A549 (cell line): ENCODE results near the gene DARS2. TPM values are rescaled to one million over a fixed set of nuclear protein-coding genes. Genes with fewer than 3 reads are reported as not detected.

Source experiments
- ATAC-seq, 2 experiments: fragments of 200-7000 bp in 1 of 2; fragments of >200 bp in 1 of 2; cut with Nextera tagmentation in 1 of 2; cut with Tn5 transposase in 1 of 2; 3 replicates each; pipeline versions ENCODE4 v1.8.0 to v1.9.1; 2018 to 2020; ENCODE audit warnings: mild to moderate bottlenecking in 1 of 2, moderate library complexity in 1 of 2
- CTCF ChIA-PET: fragments of 300-600 bp; sonication (Branson Sonifier 250); formaldehyde crosslinking; extraction: SDS; loops from one replicate; lab custom pipeline; 2021; ENCODE audit warnings: antibody characterized with exemption, inconsistent platforms; lab: Yijun Ruan, JAX
- POLR2A ChIA-PET: fragments of 350-600 bp; formaldehyde crosslinking; extraction: SDS; loops from one replicate; lab custom pipeline; 2021; ENCODE audit warnings: antibody characterized with exemption, inconsistent platforms; lab: Yijun Ruan, JAX
- DNase-seq, 2 experiments: peaks; one replicate each; pipeline versions ENCODE4 v3.0.0 to v3.0.0-alpha.2; 2011 to 2016; ENCODE audit warnings: low read depth in 1 of 2, low spot score in 1 of 2
- FAIRE-seq: peaks from 2 replicates; lab custom pipeline; 2011; peaks lifted over from hg19 to GRCh38; lab: Jason Lieb, UNC
- H3K27ac ChIP-seq, 2 experiments: fragments of >200 bp; sonication (Bioruptor Twin); formaldehyde crosslinking; 3 replicates each; pipeline ENCODE4 v1.5.1; 2016 to 2017
- H3K4me1 ChIP-seq: fragments of >200 bp; sonication (Bioruptor Twin); formaldehyde crosslinking; 3 replicates; pipeline ENCODE4 v1.6.1; 2016
- H3K4me2 ChIP-seq: fragments of >200 bp; sonication (Bioruptor Twin); formaldehyde crosslinking; 3 replicates; pipeline ENCODE4 v1.6.1; 2016
- H3K4me3 ChIP-seq: fragments of >200 bp; sonication (Bioruptor Twin); formaldehyde crosslinking; 3 replicates; pipeline ENCODE4 v1.5.1; 2016
- H3K9me3 ChIP-seq: fragments of >200 bp; sonication (Bioruptor Twin); formaldehyde crosslinking; 3 replicates; pipeline ENCODE4 v1.6.1; 2016
- BHLHE40 ChIP-seq: IDR thresholded peaks from 2 replicates; pipeline ENCODE4 v1.6.1; 2012; ENCODE audit warnings: low read depth, low read length, inconsistent platforms
- CBX8 ChIP-seq: fragments of 200-600 bp; sonication (generic); IDR thresholded peaks from 2 replicates; pipeline ENCODE4 v1.6.1; 2016
- EP300 ChIP-seq, 2 experiments: fragments of >200 bp; sonication (Bioruptor Twin); formaldehyde crosslinking; IDR thresholded peaks; 2 replicates in 1 of 2; 3 replicates in 1 of 2; pipeline ENCODE4 v1.6.1; 2016 to 2017
- ESRRA ChIP-seq: fragments of 150-350 bp; IDR thresholded peaks from 2 replicates; pipeline ENCODE4 v1.6.1; 2014; ENCODE audit warnings: mild to moderate bottlenecking, low read length, borderline replicate concordance
- FOSB ChIP-seq: fragments of 250-450 bp; sonication (Bioruptor Pico); IDR thresholded peaks from 2 replicates; pipeline ENCODE4 v1.5.0; 2020; ENCODE audit warnings: mild to moderate bottlenecking, moderate library complexity
- FOSL2 ChIP-seq, 2 experiments: fragments of 450-650 bp in 1 of 2; fragments of >200 bp in 1 of 2; sonication (Bioruptor Twin) in 1 of 2; formaldehyde crosslinking; IDR thresholded peaks; 2 replicates each; pipeline versions ENCODE4 v1.5.0 to v1.6.1; 2016 to 2020; ENCODE audit warnings: mild to moderate bottlenecking in 1 of 2, moderate library complexity in 1 of 2
- GATA3 ChIP-seq: IDR thresholded peaks from 2 replicates; pipeline ENCODE4 v1.6.1; 2012; ENCODE audit warnings: borderline replicate concordance
- HDAC2 ChIP-seq: fragments of 200-600 bp; sonication (generic); IDR thresholded peaks from 2 replicates; pipeline ENCODE4 v1.6.1; 2016
- HOXB5 ChIP-seq: fragments of 250-450 bp; sonication (Bioruptor Pico); IDR thresholded peaks from 2 replicates; pipeline ENCODE4 v1.5.0; 2020; ENCODE audit warnings: mild to moderate bottlenecking, moderate library complexity
- KDM1A ChIP-seq: fragments of 200-600 bp; sonication (generic); IDR thresholded peaks from 2 replicates; pipeline ENCODE4 v1.6.1; 2016; ENCODE audit warnings: low read depth, mild to moderate bottlenecking
- MAFK ChIP-seq: fragments of 450-650 bp; IDR thresholded peaks from 2 replicates; pipeline ENCODE4 v1.6.1; 2014; ENCODE audit not compliant: partially characterized antibody
- MAX ChIP-seq: IDR thresholded peaks from 2 replicates; pipeline ENCODE4 v1.6.1; 2012
- MYC ChIP-seq: IDR thresholded peaks from 2 replicates; pipeline ENCODE4 v1.6.1; 2012; ENCODE audit warnings: mild to moderate bottlenecking, inconsistent platforms, low read length, improper control_type of control experiment, borderline replicate concordance
- PBX3 ChIP-seq: IDR thresholded peaks from 2 replicates; pipeline ENCODE4 v1.6.1; 2012
- PHF8 ChIP-seq: fragments of 200-600 bp; sonication (generic); IDR thresholded peaks from 2 replicates; pipeline ENCODE4 v1.6.1; 2016; ENCODE audit warnings: low read depth, mild to moderate bottlenecking, antibody characterized with exemption, moderate library complexity, borderline replicate concordance
- RAD21 ChIP-seq, 2 experiments: fragments of >200 bp in 1 of 2; sonication (Bioruptor Twin) in 1 of 2; formaldehyde crosslinking in 1 of 2; IDR thresholded peaks in 1 of 2; conservative IDR thresholded peaks in 1 of 2; 2 replicates in 1 of 2; 3 replicates in 1 of 2; pipeline ENCODE4 v1.6.1; 2012 to 2018; ENCODE audit warnings: inconsistent platforms in 1 of 2
- REST ChIP-seq: fragments of 200-600 bp; sonication (generic); IDR thresholded peaks from 2 replicates; pipeline ENCODE4 v1.6.1; 2016; ENCODE audit warnings: antibody characterized with exemption, mild to moderate bottlenecking, moderate library complexity
- SREBF2 ChIP-seq: fragments of 450-650 bp; IDR thresholded peaks from 2 replicates; pipeline ENCODE4 v1.6.1; 2014; ENCODE audit warnings: mild to moderate bottlenecking, moderate library complexity
- TP53 ChIP-seq: fragments of 250-450 bp; sonication (Bioruptor Pico); IDR thresholded peaks from 2 replicates; pipeline ENCODE4 v1.5.0; 2021; ENCODE audit warnings: mild to moderate bottlenecking, moderate library complexity
- USF2 ChIP-seq: fragments of 450-650 bp; IDR thresholded peaks from 2 replicates; pipeline ENCODE4 v1.6.1; 2014; ENCODE audit warnings: antibody characterized with exemption
- ZNF302 ChIP-seq: fragments of 250-450 bp; sonication (Bioruptor Pico); IDR thresholded peaks from 2 replicates; pipeline ENCODE4 v1.9.0; 2021; ENCODE audit warnings: inconsistent platforms, mild to moderate bottlenecking, moderate library complexity
- ZSCAN20 ChIP-seq: fragments of 250-450 bp; sonication (Bioruptor Pico); IDR thresholded peaks from 2 replicates; pipeline ENCODE4 v1.8.0; 2022; ENCODE audit warnings: mild to moderate bottlenecking, moderate library complexity
- WGBS: methylation state at CpG from one replicate; pipeline ENCODE4 v1.1.6; 2017; ENCODE audit errors: missing lambda C conversion rate; 5-methylcytosine and 5-hydroxymethylcytosine counted together
- polyA plus RNA-seq, 4 experiments: library from polyadenylated mRNA; depleted of rRNA in 3 of 4; stranded (reverse); fragments of >200 nt; fragmentation: RNase III in 1 of 4; extraction: RNeasy Plus Mini Kit Qiagen cat#74134 plus additional on column Dnase treatment in 1 of 4; gene quantifications; 2 replicates in 3 of 4; 3 replicates in 1 of 4; pipeline ENCODE4 v1.2.3, GENCODE V29; 2011 to 2017
- TF ChIP-seq, protein P1 (sequence below): fragments of >200 bp; sonication (Bioruptor Twin); formaldehyde crosslinking; IDR thresholded peaks from 3 replicates; pipeline ENCODE4 v1.5.1; 2016
- TF ChIP-seq, protein P2 (sequence below): fragments of 250-450 bp; sonication (Bioruptor Pico); IDR thresholded peaks from 2 replicates; pipeline ENCODE4 v1.5.0; 2020; ENCODE audit warnings: low read depth, mild to moderate bottlenecking, moderate library complexity

The DARS2 gene
- polyA plus RNA-seq, 2 of the 4 experiments (the other 2 are of a cell fraction): 43.1 to 70.4 TPM

- TF ChIP-seq RAD21 (conservative IDR thresholded peaks at IDR 0.05 in 1 of 2, IDR thresholded peaks at IDR 0.05 in 1 of 2): no peak
- no peak for TF ChIP-seq FOSB (CRISPR knock-in tag)
- TF ChIP-seq CBX8: no peak
- no peak for TF ChIP-seq HOXB5 (CRISPR knock-in tag)
- no peak for TF ChIP-seq HDAC2
- TF ChIP-seq GATA3: peak; percentile 34; the same call in 1 of the 2 replicates
- no peak for TF ChIP-seq ZNF302
- TF ChIP-seq MYC: no peak; the same call in 1 of the 2 replicates
- TF ChIP-seq TP53: 0 out of 2 replicates have a peak, but pooled peaks have one; percentile 5
- TF ChIP-seq SREBF2: no peak
- peak; percentile 22; the same call in 1 of the 2 replicates for TF ChIP-seq USF2
- TF ChIP-seq MAFK: no peak
- TF ChIP-seq, protein P1, sequence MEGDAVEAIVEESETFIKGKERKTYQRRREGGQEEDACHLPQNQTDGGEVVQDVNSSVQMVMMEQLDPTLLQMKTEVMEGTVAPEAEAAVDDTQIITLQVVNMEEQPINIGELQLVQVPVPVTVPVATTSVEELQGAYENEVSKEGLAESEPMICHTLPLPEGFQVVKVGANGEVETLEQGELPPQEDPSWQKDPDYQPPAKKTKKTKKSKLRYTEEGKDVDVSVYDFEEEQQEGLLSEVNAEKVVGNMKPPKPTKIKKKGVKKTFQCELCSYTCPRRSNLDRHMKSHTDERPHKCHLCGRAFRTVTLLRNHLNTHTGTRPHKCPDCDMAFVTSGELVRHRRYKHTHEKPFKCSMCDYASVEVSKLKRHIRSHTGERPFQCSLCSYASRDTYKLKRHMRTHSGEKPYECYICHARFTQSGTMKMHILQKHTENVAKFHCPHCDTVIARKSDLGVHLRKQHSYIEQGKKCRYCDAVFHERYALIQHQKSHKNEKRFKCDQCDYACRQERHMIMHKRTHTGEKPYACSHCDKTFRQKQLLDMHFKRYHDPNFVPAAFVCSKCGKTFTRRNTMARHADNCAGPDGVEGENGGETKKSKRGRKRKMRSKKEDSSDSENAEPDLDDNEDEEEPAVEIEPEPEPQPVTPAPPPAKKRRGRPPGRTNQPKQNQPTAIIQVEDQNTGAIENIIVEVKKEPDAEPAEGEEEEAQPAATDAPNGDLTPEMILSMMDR: no peak
- peak; percentile 75 for TF ChIP-seq MAX
- TF ChIP-seq ZSCAN20 (CRISPR knock-in tag): no peak
- no peak for TF ChIP-seq PBX3
- TF ChIP-seq PHF8: peak; percentile 85
- TF ChIP-seq EP300 (IDR thresholded peaks at IDR 0.05): no peak
- TF ChIP-seq, all 56 proteins: peak for 13
These were observed at the start of gene DARS2, which contains the start of gene CENPL (continued) for GRCh38 chr1:173824315-173825081.

DNA sequence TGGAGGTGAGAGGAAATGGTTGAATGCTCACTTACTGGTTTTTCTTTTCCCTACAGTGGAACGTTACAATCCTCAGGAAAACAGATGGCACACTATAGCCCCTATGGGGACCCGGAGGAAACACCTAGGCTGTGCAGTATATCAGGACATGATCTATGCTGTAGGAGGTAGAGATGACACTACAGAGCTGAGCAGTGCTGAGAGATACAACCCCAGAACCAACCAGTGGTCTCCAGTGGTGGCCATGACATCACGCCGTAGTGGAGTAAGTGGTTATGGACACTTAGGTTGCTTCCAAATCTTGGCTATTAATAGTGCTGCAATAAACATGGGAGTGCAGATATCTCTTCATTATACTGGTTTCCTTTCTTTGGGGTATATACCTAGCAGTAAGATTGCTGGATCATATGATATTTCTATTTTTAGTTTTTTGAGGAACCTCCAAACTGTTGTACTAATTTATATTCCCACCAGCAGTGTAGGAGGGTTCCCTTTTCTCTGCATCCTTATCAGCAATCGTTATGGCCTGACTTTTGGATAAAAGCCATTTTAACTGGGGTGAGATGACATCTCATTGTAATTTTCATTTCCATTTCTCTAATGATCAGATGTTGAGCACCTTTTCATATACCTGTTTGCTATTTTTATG is 48.8 kb upstream of the DARS2 start:
- Histone ChIP-seq H3K9me3 (no peaks in the 10 kb centered on the region), H3K4me1 (no peaks in the 10 kb centered on the region), H3K4me3 (no peak overlapping the region), H3K27ac (no peak overlapping the region), H3K4me2 (no peak overlapping the region)
- DNase-seq (no peak), FAIRE-seq (no peak), ATAC-seq (no peak; a peak in 1 of 6 replicates)
- TF ChIP-seq ESRRA (no peak), FOSL2 (IDR thresholded peaks at IDR 0.05) (no peak), FOSL2 (CRISPR knock-in tag; IDR thresholded peaks at IDR 0.05) (no peak), BHLHE40 (no peak), PBX3 (no peak), REST (no peak), KDM1A (no peak)
- TF ChIP-seq, protein P2, sequence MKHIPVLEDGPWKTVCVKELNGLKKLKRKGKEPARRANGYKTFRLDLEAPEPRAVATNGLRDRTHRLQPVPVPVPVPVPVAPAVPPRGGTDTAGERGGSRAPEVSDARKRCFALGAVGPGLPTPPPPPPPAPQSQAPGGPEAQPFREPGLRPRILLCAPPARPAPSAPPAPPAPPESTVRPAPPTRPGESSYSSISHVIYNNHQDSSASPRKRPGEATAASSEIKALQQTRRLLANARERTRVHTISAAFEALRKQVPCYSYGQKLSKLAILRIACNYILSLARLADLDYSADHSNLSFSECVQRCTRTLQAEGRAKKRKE (CRISPR knock-in tag): no peak
- ChIA-PET POLR2A (no interaction called here), CTCF (no interaction called here)
- 92% methylated on average over 5 of the region's 5 CpGs for WGBS
